GM10248 (cell line): Measurements from ENCODE around the gene ADGRD1.
"Not testable (repeated sequence)": the region's sequence is repeated elsewhere in the genome, so short reads cannot be mapped to it uniquely, and the experiment has no call there.

Experiments used
- CTCF ChIA-PET: fragments of 300-600 bp; sonication (Branson Sonifier 250); formaldehyde crosslinking; extraction: SDS; loops from one replicate; lab custom pipeline; 2021; ENCODE audit warnings: antibody characterized with exemption; lab: Yijun Ruan, JAX
- POLR2A ChIA-PET: fragments of 350-650 bp; sonication (Branson Sonifier 250); formaldehyde crosslinking; extraction: SDS; loops from one replicate; lab custom pipeline; 2020; ENCODE audit warnings: antibody characterized with exemption; lab: Yijun Ruan, JAX
- DNase-seq: peaks from one replicate; pipeline ENCODE4 v3.0.0; 2012; ENCODE audit errors: extremely low spot score
- TF ChIP-seq, protein P1 (sequence below): IDR thresholded peaks from 2 replicates; pipeline ENCODE4 v1.5.1; 2012; ENCODE audit warnings: mild to moderate bottlenecking, low read depth; ENCODE audit errors: extremely low read depth, missing control alignments, control extremely low read depth

ADGRD1 gene

DNA sequence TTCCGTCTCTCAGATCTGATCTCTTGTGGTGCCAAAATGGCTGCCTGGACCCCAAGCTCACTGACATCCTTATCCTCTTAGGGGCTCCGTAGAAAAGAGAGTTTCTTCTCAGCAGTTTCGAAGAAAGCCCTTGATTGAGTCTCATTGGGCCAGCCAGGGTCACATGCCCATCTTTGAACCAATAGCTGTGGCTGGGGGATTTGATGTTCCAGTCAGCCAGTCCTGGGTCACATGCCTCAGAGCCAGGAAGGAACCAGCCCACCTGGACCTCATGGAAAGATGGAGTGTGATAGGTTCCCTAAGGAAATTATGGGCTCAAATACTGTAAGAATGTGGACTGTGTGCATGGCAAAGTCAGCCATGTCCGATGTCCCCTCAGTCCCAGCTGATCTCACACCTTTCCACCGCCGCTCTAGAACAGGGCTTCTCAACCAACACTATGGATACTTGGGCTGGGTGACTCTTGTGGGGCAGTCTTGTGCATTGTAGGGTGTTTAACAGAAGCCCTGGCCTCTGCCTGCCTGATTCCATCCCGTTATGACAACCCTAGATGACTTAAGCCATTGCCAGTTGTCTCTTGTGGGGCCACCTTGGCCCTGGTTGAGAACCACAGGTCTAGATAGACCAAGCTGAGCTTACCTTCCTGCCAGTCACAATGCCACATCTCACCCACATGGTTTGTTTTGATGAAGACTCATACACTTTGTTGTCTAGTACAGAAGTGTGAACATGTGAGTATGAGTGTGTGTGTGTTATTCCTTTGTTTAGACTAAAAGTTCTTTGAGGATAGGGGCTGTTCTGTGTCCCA lies 163.9 kb downstream of the ADGRD1 start:
- ChIA-PET POLR2A (no interaction called here), CTCF (interaction anchor here (1.3 to 9.2 kb wide), 3 partner anchors 13 to 201 kb away, joined by 3 to 88 read pairs (median 16); no protein-coding TSS in a partner anchor)
- TF ChIP-seq, protein P1, sequence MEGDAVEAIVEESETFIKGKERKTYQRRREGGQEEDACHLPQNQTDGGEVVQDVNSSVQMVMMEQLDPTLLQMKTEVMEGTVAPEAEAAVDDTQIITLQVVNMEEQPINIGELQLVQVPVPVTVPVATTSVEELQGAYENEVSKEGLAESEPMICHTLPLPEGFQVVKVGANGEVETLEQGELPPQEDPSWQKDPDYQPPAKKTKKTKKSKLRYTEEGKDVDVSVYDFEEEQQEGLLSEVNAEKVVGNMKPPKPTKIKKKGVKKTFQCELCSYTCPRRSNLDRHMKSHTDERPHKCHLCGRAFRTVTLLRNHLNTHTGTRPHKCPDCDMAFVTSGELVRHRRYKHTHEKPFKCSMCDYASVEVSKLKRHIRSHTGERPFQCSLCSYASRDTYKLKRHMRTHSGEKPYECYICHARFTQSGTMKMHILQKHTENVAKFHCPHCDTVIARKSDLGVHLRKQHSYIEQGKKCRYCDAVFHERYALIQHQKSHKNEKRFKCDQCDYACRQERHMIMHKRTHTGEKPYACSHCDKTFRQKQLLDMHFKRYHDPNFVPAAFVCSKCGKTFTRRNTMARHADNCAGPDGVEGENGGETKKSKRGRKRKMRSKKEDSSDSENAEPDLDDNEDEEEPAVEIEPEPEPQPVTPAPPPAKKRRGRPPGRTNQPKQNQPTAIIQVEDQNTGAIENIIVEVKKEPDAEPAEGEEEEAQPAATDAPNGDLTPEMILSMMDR: no peak
- DNase-seq: no peak

DNA sequence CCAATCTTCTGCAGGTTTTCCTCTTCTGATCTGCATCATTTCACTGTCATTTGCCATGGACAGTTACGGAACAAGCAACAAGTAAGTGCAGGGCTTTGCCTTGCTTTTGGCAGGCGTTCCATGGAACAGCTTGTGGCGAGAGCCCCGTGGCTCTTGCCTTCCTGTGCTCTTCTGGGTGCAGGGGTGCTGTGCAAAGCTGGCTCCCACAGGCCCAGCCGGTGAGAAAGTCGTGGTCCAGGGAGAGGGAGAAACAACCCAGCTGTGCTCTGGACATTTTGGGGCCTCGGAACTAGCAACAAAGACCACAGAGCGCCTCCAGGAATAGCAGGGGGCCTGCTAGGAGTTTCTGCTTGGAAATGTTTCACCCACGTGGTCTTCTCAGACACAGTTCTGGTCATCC lies 164.7 kb downstream of the ADGRD1 start:
- DNase-seq: no peak
- POLR2A ChIA-PET: no interaction called here
- TF ChIP-seq, protein P1: no peak
- CTCF ChIA-PET: interaction anchor here (4.2 to 9.2 kb wide), 2 partner anchors 13 to 14 kb away, joined by 16 to 88 read pairs; no protein-coding TSS in a partner anchor

DNA sequence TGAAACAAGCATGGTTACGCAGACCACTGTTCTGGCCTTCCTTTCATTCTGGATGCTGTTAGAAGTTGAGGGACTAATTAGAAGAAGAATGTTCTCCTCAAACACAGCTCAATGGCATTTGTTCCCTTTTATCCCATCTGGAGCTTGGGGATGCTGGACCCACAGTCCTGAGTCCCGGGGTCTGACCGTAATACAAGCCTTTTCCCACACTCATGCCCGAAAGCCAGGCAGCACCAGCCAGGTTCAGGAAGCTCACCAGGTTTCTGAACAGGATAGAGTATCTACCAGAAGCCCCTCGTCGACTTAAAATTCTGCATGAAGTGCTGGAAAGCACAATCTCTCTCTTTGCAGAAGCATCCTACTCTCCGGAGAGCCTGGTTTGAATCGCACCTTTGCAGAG lies 165.6 kb downstream of the ADGRD1 start:
- POLR2A ChIA-PET, DNase-seq: not testable (repeated sequence)
- CTCF ChIA-PET: interaction anchor here (4.2 to 9.2 kb wide), 2 partner anchors 13 to 14 kb away, joined by 16 to 88 read pairs; no protein-coding TSS in a partner anchor

DNA sequence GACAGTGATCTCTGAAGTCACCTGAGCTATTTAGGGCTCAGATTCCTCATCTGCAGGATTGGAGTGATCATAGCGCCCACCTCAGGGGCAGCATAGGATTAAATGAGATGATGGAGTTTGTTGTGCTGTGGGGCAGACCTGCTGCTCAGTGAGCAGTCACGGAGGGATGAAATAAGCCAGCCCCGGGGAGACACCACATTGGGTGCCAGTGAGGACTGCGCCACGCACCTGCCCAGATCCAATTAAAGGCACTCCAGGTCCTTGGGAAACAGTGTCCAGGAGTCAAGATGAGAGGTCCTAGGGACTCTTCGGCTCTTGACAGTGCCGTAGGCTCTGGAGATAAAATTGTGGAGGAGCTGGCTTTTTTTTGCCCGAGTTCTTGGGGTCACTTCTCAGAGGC lies 166.2 kb downstream of the ADGRD1 start:
- POLR2A ChIA-PET: no interaction called here
- CTCF ChIA-PET: interaction anchor here (1.5 to 9.2 kb wide), 2 partner anchors 13 to 15 kb away, joined by 4 to 88 read pairs; no protein-coding TSS in a partner anchor
- TF ChIP-seq, protein P1: no peak
- no peak for DNase-seq

DNA sequence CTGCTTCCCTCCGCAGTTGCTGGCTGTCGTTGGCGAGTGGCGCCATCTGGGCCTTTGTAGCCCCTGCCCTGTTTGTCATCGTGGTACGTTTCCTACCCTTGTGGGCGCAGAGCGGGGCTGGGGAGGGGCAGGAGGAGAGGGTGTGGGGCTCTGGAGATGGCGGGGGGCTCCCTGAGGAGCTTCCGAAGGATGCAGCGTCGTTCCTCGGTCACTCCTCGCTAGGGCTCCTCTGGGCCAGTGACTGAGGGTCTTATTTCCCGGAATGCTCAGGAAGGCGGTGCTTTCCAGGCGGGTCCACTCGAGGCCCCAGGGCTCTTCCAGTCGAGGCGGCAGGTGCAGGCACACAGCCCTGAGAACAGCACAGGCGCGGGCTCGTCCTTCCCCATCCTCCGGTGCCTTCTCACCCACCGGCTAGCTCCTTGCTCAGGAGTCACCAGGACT lies 167.1 kb downstream of the ADGRD1 start:
- CTCF ChIA-PET: interaction anchor here (1.0 to 9.2 kb wide), 3 partner anchors 11 to 16 kb away, joined by 4 to 88 read pairs (median 5); no protein-coding TSS in a partner anchor
- POLR2A ChIA-PET: no interaction called here
- TF ChIP-seq, protein P1: no peak
- no peak for DNase-seq

DNA sequence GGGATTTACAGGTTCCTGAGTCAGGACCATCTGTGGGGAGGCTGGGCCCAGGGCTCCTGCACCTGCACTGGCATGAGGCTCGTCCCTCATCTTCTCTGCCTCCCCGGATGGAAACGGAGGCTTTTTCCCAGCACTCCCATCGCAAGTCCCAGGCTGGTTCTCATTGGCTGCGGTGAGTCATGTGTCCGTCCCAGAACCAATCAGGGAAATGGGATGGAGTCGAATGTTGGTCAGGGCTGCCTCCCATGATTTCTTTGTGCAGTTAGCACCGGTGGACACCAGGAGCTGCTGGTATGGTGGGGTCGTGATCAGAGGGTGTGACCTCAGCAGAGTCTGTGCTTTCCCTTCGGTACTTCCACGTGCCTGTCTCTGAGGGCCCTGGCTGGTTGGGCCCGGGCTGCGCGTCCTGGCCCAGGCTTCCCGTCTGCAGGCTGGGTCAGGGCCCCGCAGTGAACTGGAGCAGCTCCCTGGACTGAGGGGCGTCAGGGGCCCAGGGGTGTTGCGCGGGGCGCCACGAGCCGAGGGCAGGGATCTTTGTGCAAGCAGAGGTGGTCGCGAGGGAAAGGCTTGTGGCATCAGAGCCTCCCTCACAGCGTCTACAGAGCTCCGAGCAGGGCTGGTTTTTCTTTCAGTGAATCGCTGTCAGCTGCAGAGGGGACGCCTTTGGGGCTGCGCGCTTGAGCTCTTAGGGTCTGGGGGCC lies 168.1 kb downstream of the ADGRD1 start:
- no peak for DNase-seq
- TF ChIP-seq, protein P1: no peak

More for the DNA sequence above, 168.1 kb downstream of the ADGRD1 start:
- ChIA-PET CTCF (interaction anchor here (1.0 to 1.5 kb wide), 2 partner anchors 10 to 17 kb away, joined by 3 read pairs; no protein-coding TSS in a partner anchor), POLR2A (no interaction called here)
